Keratinocyte (primary cell): ENCODE measurements around the gene KRTAP4-9. TPM values are rescaled to one million over a fixed set of nuclear protein-coding genes. Genes with fewer than 3 reads are reported as not detected.
"Not testable (repeated sequence)": the region's sequence is repeated elsewhere in the genome, so short reads cannot be mapped to it uniquely, and the experiment has no call there.

Experiments used
- DNase-seq: peaks from one replicate; pipeline ENCODE4 v3.0.0-alpha.2; 2011; ENCODE audit warnings: low read depth, missing footprints, low spot score
- FAIRE-seq: peaks from 2 replicates; lab custom pipeline; 2011; peaks lifted over from hg19 to GRCh38; lab: Jason Lieb, UNC
- H2AFZ ChIP-seq: 2 replicates; pipeline ENCODE4 v1.6.0; 2012; ENCODE audit warnings: low read length, control low read depth, inconsistent platforms; ENCODE audit not compliant: control insufficient read depth
- H3K27ac ChIP-seq: 2 replicates; pipeline ENCODE4 v1.5.1; 2011; ENCODE audit warnings: low read length; ENCODE audit not compliant: control insufficient read depth, insufficient read depth
- H3K27me3 ChIP-seq: 3 replicates; pipeline ENCODE4 v1.6.0; 2011; ENCODE audit warnings: low read length; ENCODE audit not compliant: control insufficient read depth, insufficient read depth; ENCODE audit errors: extremely low read depth
- H3K36me3 ChIP-seq, 2 experiments: 2 replicates in 1 of 2; 3 replicates in 1 of 2; pipeline ENCODE4 v1.5.1; 2011; ENCODE audit warnings: low read length in 2 of 2, mild to moderate bottlenecking in 1 of 2; ENCODE audit not compliant: control insufficient read depth in 2 of 2, insufficient read depth in 2 of 2; ENCODE audit errors: extremely low read depth in 1 of 2
- H3K4me1 ChIP-seq: 3 replicates; pipeline ENCODE4 v1.5.1; 2011; ENCODE audit warnings: low read length; ENCODE audit not compliant: control insufficient read depth, insufficient read depth; ENCODE audit errors: extremely low read depth
- H3K4me2 ChIP-seq: 3 replicates; pipeline ENCODE4 v1.6.0; 2011; ENCODE audit warnings: low read depth, low read length; ENCODE audit not compliant: control insufficient read depth, insufficient read depth; ENCODE audit errors: extremely low read depth
- H3K4me3 ChIP-seq, 3 experiments: fragments of 200-600 bp in 1 of 3; sonication (generic) in 1 of 3; 2 replicates in 2 of 3; 3 replicates in 1 of 3; pipeline ENCODE4 v1.5.1; 2011 to 2016; ENCODE audit warnings: low read length in 3 of 3, mild to moderate bottlenecking in 3 of 3, control low read depth in 2 of 3, inconsistent platforms in 1 of 3, low read depth in 1 of 3, mixed read lengths in 1 of 3, mixed run types in 1 of 3, moderate library complexity in 1 of 3; ENCODE audit not compliant: control insufficient read depth in 2 of 3, insufficient read depth in 2 of 3; ENCODE audit errors: extremely low read depth in 1 of 3
- H3K79me2 ChIP-seq: 2 replicates; pipeline ENCODE4 v1.6.0; 2012; ENCODE audit warnings: low read length; ENCODE audit not compliant: control insufficient read depth, insufficient read depth
- H3K9ac ChIP-seq: 3 replicates; pipeline ENCODE4 v1.6.0; 2011; ENCODE audit warnings: low read length; ENCODE audit not compliant: control insufficient read depth, insufficient read depth; ENCODE audit errors: extremely low read depth
- H3K9me1 ChIP-seq: 3 replicates; pipeline ENCODE4 v1.6.0; 2011; ENCODE audit warnings: low read length; ENCODE audit not compliant: control insufficient read depth, insufficient read depth; ENCODE audit errors: extremely low read depth
- H3K9me3 ChIP-seq: 2 replicates; pipeline ENCODE4 v1.5.1; 2012; ENCODE audit warnings: low read depth, low read length; ENCODE audit not compliant: control insufficient read depth
- H4K20me1 ChIP-seq: 3 replicates; pipeline ENCODE4 v1.6.0; 2011; ENCODE audit warnings: low read length; ENCODE audit not compliant: control insufficient read depth, insufficient read depth; ENCODE audit errors: extremely low read depth
- EZH2 ChIP-seq: IDR thresholded peaks from one replicate; pipeline ENCODE4 v1.6.1; 2012; ENCODE audit warnings: inconsistent platforms, mild to moderate bottlenecking, low read length, moderate library complexity
- dilution Hi-C: fragments of 300-500 bp; cut with MboI; formaldehyde crosslinking; loops from one replicate; pipeline ENCODE4 v1.7.0; 2020; ENCODE audit warnings: low sequenced_read_pairs; ENCODE audit not compliant: extremely low pct_ligation_motif_present
- polyA plus RNA-seq, 5 experiments: library from polyadenylated mRNA; depleted of rRNA in 3 of 5; stranded (reverse) in 3 of 5; stranded (forward) in 1 of 5; unstranded in 1 of 5; fragments of >200 nt; gene quantifications; 1 replicate in 1 of 5; 2 replicates in 3 of 5; 3 replicates in 1 of 5; pipeline versions ENCODE4 v1.2.1 to v1.2.3, GENCODE V29; 2011 to 2012; ENCODE audit warnings: missing spikeins in 2 of 5, low read depth in 1 of 5, low replicate concordance in 1 of 5
- TF ChIP-seq, protein P1 (sequence below), 3 experiments: IDR thresholded peaks in 1 of 3; conservative IDR thresholded peaks in 1 of 3; optimal IDR thresholded peaks in 1 of 3; 2 replicates in 2 of 3; 3 replicates in 1 of 3; pipeline versions ENCODE3 to v1.5.1; 2011; ENCODE audit warnings: low read length in 3 of 3, mild to moderate bottlenecking in 3 of 3, moderate library complexity in 2 of 3, control low read depth in 1 of 3, inconsistent platforms in 1 of 3; ENCODE audit not compliant: insufficient read depth in 2 of 3; ENCODE audit errors: extremely low read depth in 1 of 3

KRTAP4-9 gene
- polyA plus RNA-seq, 1 donor (not counting 4 experiments of a cell fraction or from before 2014, with no cell fraction given) = not detected

DNA sequence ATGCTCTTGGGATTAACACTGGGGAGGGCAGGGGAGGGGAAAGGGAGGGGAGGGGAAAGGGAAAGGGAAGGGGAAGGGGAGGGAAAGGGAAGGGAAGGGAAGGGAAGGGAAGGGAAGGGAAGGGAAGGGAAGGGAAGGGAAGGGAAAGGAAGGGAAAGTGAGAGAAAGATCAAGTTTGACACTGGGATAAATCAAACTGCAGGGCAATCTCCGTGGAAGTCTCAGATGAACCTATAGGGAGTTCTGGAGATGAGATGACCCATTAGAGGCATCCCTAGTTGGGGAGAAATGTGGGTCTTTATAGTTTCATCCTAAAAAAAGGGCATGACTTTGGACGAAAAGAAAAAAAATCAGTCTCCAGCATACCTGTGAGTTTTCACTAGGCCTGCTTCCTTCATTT, 16.6 kb downstream of the KRTAP4-9 start:
- Histone ChIP-seq H4K20me1 (no peaks in the 10 kb centered on the region), H3K36me3 (no peaks in the 10 kb centered on the region), H3K4me2 (no peak overlapping the region), H2AFZ (no peak overlapping the region), H3K4me3 (no peak overlapping the region), H3K4me1 (peaks cover 12% of the 10 kb centered on the region), H3K27me3 (no peaks in the 10 kb centered on the region), H3K27ac (no peak overlapping the region), H3K9me3 (no peaks in the 10 kb centered on the region), H3K9ac (no peak overlapping the region), H3K79me2 (no peaks in the 10 kb centered on the region), H3K9me1 (no peaks in the 10 kb centered on the region)
- dilution Hi-C loops = no loop called here
- no peak for FAIRE-seq
- DNase-seq = no peak
- TF ChIP-seq, protein P1, sequence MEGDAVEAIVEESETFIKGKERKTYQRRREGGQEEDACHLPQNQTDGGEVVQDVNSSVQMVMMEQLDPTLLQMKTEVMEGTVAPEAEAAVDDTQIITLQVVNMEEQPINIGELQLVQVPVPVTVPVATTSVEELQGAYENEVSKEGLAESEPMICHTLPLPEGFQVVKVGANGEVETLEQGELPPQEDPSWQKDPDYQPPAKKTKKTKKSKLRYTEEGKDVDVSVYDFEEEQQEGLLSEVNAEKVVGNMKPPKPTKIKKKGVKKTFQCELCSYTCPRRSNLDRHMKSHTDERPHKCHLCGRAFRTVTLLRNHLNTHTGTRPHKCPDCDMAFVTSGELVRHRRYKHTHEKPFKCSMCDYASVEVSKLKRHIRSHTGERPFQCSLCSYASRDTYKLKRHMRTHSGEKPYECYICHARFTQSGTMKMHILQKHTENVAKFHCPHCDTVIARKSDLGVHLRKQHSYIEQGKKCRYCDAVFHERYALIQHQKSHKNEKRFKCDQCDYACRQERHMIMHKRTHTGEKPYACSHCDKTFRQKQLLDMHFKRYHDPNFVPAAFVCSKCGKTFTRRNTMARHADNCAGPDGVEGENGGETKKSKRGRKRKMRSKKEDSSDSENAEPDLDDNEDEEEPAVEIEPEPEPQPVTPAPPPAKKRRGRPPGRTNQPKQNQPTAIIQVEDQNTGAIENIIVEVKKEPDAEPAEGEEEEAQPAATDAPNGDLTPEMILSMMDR (optimal IDR thresholded peaks at IDR 0.05 in 1 of 3, IDR thresholded peaks at IDR 0.05 in 1 of 3, conservative IDR thresholded peaks at IDR 0.05 in 1 of 3; ENCODE audit: extremely low read depth in 1 of 3, insufficient read depth in 2 of 3, low read length in 3 of 3) = no peak
- no peak for TF ChIP-seq EZH2

DNA sequence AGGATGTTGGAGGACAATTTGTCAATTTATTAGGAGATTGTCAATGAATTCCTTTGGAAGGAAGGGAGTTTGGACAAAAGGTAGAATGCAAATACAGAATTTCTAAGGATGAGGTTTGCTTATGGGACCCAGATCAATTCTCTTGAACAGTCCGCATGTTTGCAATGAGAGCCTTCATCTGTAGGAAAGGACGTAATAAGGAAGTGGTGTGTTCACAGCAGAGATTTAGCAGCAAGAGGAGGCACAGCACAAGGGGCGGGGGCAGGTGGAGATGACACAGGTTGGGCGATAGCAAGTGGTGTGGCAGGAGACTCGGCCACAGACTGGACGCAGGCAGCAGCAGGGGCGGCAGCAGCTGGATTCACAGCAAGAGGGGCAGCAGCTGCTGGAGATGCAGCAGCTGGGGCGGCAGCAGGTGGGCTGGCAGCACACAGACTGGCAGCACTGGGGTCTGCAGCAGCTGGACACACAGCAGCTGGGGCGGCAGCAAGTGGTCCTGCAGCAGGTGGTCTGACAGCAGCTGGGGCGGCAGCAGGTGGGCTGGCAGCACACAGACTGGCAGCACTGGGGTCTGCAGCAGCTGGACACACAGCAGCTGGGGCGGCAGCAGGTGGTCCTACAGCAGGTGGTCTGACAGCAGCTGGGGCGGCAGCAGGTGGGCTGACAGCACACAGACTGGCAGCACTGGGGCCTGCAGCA, 18.3 kb downstream of the KRTAP4-9 start:
- H3K4me2 ChIP-seq, DNase-seq, H3K4me1 ChIP-seq, H3K9me1 ChIP-seq, FAIRE-seq, H2AFZ ChIP-seq, H3K27ac ChIP-seq, H3K27me3 ChIP-seq, dilution Hi-C loops, H3K36me3 ChIP-seq, H3K4me3 ChIP-seq, H3K9ac ChIP-seq, H3K9me3 ChIP-seq, H3K79me2 ChIP-seq, H4K20me1 ChIP-seq: not testable (repeated sequence)

DNA sequence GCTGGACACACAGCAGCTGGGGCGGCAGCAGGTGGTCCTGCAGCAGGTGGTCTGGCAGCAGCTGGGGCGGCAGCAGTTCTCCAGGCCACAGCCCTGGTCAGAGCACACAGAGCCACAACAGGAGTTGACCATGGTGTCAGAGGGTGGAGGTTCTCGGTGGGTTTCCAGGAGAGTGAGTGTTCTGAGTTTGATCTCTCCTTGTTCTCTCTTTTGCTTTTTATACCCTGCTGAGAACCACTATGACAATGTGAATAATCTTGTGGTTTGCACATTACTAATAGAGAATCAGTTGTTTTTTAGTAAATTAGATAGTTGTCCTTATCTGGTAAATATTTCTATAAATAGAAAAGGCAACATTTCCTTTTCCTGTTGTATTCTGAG, 18.8 kb downstream of the KRTAP4-9 start, which contains the start of gene KRTAP4-12:
TSS of gene KRTAP4-12 (minus strand) at position 192 of the 381 bp plus-strand sequence. CDS start at position 132, 60 bp downstream.
- dilution Hi-C loops = not testable (repeated sequence)

More for the DNA sequence above, 18.8 kb downstream of the KRTAP4-9 start, which contains the start of gene KRTAP4-12:
- DNase-seq, FAIRE-seq, H4K20me1 ChIP-seq, H2AFZ ChIP-seq, H3K27me3 ChIP-seq, H3K79me2 ChIP-seq, H3K27ac ChIP-seq, H3K9me1 ChIP-seq, H3K4me2 ChIP-seq, H3K4me3 ChIP-seq, H3K36me3 ChIP-seq, H3K9me3 ChIP-seq, H3K9ac ChIP-seq, H3K4me1 ChIP-seq: not testable (repeated sequence)
